BJ (cell line): Measurements from ENCODE around the gene C5orf58. TPM values are rescaled to one million over a fixed set of nuclear protein-coding genes. Genes with fewer than 3 reads are reported as not detected.
A peak's percentile ranks its signal among the peaks of the same experiment; 100 is the strongest.

Source experiments
- CTCF ChIA-PET: fragments of 350-600 bp; formaldehyde crosslinking; extraction: SDS; loops from one replicate; lab custom pipeline; 2021; ENCODE audit warnings: antibody characterized with exemption, inconsistent platforms; lab: Yijun Ruan, JAX
- POLR2A ChIA-PET: fragments of 300-600 bp; sonication (Branson Sonifier 250); formaldehyde crosslinking; extraction: SDS; loops from one replicate; lab custom pipeline; 2021; ENCODE audit warnings: antibody characterized with exemption; lab: Charles Lee
- DNase-seq: peaks from one replicate; pipeline ENCODE4 v3.0.0-alpha.2; 2011; ENCODE audit warnings: low read depth
- H3K27me3 ChIP-seq: 2 replicates; pipeline ENCODE4 v1.6.0; 2011; ENCODE audit warnings: low read length; ENCODE audit not compliant: control insufficient read depth, insufficient read depth
- H3K36me3 ChIP-seq: 2 replicates; pipeline ENCODE4 v1.5.1; 2011; ENCODE audit warnings: low read length; ENCODE audit not compliant: control insufficient read depth, insufficient read depth
- H3K4me3 ChIP-seq: 2 replicates; pipeline ENCODE4 v1.5.1; 2011; ENCODE audit warnings: low read depth, mild to moderate bottlenecking, control low read depth, low read length
- polyA minus RNA-seq: library from RNA; depleted of rRNA, polyadenylated mRNA; stranded (reverse); fragments of >200 nt; gene quantifications from 2 replicates; pipeline ENCODE4 v1.2.3, GENCODE V29; 2011; rRNA and poly(A)+ RNA removed
- polyA plus RNA-seq: library from polyadenylated mRNA; depleted of rRNA; stranded (reverse); fragments of >200 nt; gene quantifications from 2 replicates; pipeline ENCODE4 v1.2.3, GENCODE V29; 2011; rRNA removed
- TF ChIP-seq, protein P1 (sequence below): IDR thresholded peaks from 2 replicates; pipeline ENCODE4 v1.5.1; 2011; ENCODE audit warnings: low read depth, mild to moderate bottlenecking, control low read depth, inconsistent platforms, low read length, moderate library complexity; ENCODE audit not compliant: insufficient read depth

The C5orf58 gene
- polyA plus RNA-seq (not detected in 2 replicates), polyA minus RNA-seq (not detected in 2 replicates)

- Histone ChIP-seq H3K4me3 (no peak within 1 kb of the TSS), H3K27me3 (peaks cover 2% of the 10 kb centered on the region; the same call in 1 of the 2 replicates), H3K36me3 (no peaks in the 10 kb centered on the region)
- TF ChIP-seq, protein P1, sequence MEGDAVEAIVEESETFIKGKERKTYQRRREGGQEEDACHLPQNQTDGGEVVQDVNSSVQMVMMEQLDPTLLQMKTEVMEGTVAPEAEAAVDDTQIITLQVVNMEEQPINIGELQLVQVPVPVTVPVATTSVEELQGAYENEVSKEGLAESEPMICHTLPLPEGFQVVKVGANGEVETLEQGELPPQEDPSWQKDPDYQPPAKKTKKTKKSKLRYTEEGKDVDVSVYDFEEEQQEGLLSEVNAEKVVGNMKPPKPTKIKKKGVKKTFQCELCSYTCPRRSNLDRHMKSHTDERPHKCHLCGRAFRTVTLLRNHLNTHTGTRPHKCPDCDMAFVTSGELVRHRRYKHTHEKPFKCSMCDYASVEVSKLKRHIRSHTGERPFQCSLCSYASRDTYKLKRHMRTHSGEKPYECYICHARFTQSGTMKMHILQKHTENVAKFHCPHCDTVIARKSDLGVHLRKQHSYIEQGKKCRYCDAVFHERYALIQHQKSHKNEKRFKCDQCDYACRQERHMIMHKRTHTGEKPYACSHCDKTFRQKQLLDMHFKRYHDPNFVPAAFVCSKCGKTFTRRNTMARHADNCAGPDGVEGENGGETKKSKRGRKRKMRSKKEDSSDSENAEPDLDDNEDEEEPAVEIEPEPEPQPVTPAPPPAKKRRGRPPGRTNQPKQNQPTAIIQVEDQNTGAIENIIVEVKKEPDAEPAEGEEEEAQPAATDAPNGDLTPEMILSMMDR = no peak
- CTCF ChIA-PET = no interaction called here
- DNase-seq = no peak
- POLR2A ChIA-PET = no interaction called here
Observed at GRCh38 chr5:170232786-170233185, at the start of gene C5orf58. TSS of gene C5orf58 (plus strand) at chr5:170232985. CDS start at chr5:170234977, 1,992 bp downstream.

- TF ChIP-seq, protein P1 = peak; percentile 84
- peaks cover 2% of the 10 kb centered on the region; the same call in 1 of the 2 replicates for H3K27me3 ChIP-seq
- H3K36me3 ChIP-seq = no peaks in the 10 kb centered on the region
- CTCF ChIA-PET = interaction anchor here (0.7 to 5.3 kb wide), 22 partner anchors 10 to 482 kb away, joined by 3 to 79 read pairs (median 4); partner anchors contain the start of gene INSYN2B
- no peak for DNase-seq
- POLR2A ChIA-PET = no interaction called here
- H3K4me3 ChIP-seq = no peak overlapping the region
Observed at GRCh38 chr5:170183816-170184687, 48.7 kb upstream of the C5orf58 start.

GRCh38 chr5:170184737-170185136 lies 48.0 kb upstream of the C5orf58 start:
- TF ChIP-seq, protein P1 = no peak
- Histone ChIP-seq H3K4me3 (no peak overlapping the region), H3K27me3 (peaks cover 2% of the 10 kb centered on the region; the same call in 1 of the 2 replicates), H3K36me3 (no peaks in the 10 kb centered on the region)
- ChIA-PET CTCF (interaction anchor here (1.0 to 5.3 kb wide), 12 partner anchors 10 to 879 kb away, joined by 3 to 79 read pairs (median 4); partner anchors contain the start of gene INSYN2B), POLR2A (no interaction called here)
- no peak for DNase-seq

DNA sequence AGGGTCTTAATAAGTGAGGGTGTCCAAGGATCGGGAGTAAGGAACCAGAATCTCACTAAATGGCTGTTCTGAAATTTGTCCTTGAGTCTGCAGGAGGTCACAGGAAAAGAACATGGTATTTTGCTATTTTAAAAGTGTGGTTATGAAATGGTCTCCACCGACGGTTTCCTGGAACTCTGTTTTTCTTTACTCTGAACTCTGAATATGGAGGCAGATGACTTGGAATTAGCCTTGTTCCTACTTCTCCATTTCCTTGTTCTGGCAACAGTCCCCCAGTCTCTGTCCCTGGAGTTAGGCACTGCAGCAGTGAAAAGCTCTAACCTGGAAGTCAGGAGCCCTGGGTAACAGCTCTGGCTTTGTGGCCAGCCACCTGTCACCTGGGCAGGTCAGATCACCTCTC lies 46.6 kb upstream of the C5orf58 start:
- Histone ChIP-seq H3K27me3 (peaks cover 2% of the 10 kb centered on the region), H3K4me3 (no peak overlapping the region), H3K36me3 (no peaks in the 10 kb centered on the region)
- ChIA-PET CTCF (interaction anchor here (1.2 to 5.3 kb wide), 5 partner anchors 8 to 85 kb away, joined by 3 to 79 read pairs (median 24); no protein-coding TSS in a partner anchor), POLR2A (no interaction called here)
- TF ChIP-seq, protein P1 = no peak
- no peak for DNase-seq

- H3K27me3 ChIP-seq = peaks cover 2% of the 10 kb centered on the region
- ChIA-PET POLR2A (no interaction called here), CTCF (interaction anchor here (1.2 to 5.1 kb wide), 2 partner anchors 7 to 85 kb away, joined by 4 to 38 read pairs; no protein-coding TSS in a partner anchor)
- H3K36me3 ChIP-seq = no peaks in the 10 kb centered on the region
- TF ChIP-seq, protein P1 = no peak
- no peak for DNase-seq
- no peak overlapping the region for H3K4me3 ChIP-seq
Observed at GRCh38 chr5:170186856-170187255, 45.9 kb upstream of the C5orf58 start.
